Kidney epithelial cell (primary cell): ENCODE measurements around the gene NCR3LG1. TPM values are rescaled to one million over a fixed set of nuclear protein-coding genes. Genes with fewer than 3 reads are reported as not detected.

Source experiments
- DNase-seq: peaks from one replicate; pipeline ENCODE4 v3.0.0-alpha.2; 2010; ENCODE audit warnings: low read depth
- H3K27me3 ChIP-seq: 2 replicates; pipeline ENCODE4 v1.6.0; 2011; ENCODE audit warnings: low read length; ENCODE audit not compliant: control insufficient read depth, insufficient read depth
- H3K36me3 ChIP-seq: 2 replicates; pipeline ENCODE4 v1.5.1; 2011; ENCODE audit warnings: low read length; ENCODE audit not compliant: control insufficient read depth, insufficient read depth
- H3K4me3 ChIP-seq: 2 replicates; pipeline ENCODE4 v1.5.1; 2011; ENCODE audit warnings: low read depth, mild to moderate bottlenecking, control low read depth, low read length
- CTCF ChIP-seq: IDR thresholded peaks from 2 replicates; pipeline ENCODE4 v1.5.1; 2011; ENCODE audit warnings: mild to moderate bottlenecking, moderate library complexity, low read length, control low read depth, inconsistent platforms; ENCODE audit not compliant: insufficient read depth, poor library complexity, severe bottlenecking
- total RNA-seq: library from RNA; depleted of rRNA; stranded (reverse); fragments of >200 nt; gene quantifications from 2 replicates; pipeline ENCODE4 v1.2.3, GENCODE V29; 2015

The NCR3LG1 gene
- total RNA-seq, 1 donor from 2014 or later, result 10.1 TPM

DNA sequence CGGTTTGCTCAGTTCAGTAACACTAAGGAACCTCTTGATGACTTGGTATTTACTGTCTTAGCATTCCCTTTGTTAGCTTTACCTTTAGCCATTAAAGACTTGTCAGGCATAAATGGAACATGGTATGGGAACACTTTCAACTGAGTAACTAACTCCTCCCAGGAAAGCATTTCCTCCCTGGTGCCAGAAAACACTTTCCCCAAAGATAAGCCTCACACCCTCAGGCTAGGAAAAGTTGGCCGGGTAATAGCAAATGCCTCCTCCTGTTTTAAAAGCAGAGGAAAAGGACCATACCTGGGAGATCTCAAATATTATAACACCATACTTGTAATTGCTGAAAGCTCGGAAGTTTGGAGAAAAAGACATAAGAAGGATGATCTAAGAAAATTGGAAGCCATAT, 24.9 kb downstream of the NCR3LG1 start:
- H3K36me3 ChIP-seq, result no peaks in the 10 kb centered on the region
- no peak for DNase-seq
- H3K4me3 ChIP-seq, result no peak overlapping the region
- TF ChIP-seq CTCF, result no peak
- H3K27me3 ChIP-seq, result no peaks in the 10 kb centered on the region

- Histone ChIP-seq H3K27me3 (no peaks in the 10 kb centered on the region), H3K36me3 (no peaks in the 10 kb centered on the region), H3K4me3 (no peak overlapping the region)
- no peak for TF ChIP-seq CTCF
- no peak for DNase-seq
Measured at GRCh38 chr11:17378655-17379054, 27.1 kb downstream of the NCR3LG1 start.

DNA sequence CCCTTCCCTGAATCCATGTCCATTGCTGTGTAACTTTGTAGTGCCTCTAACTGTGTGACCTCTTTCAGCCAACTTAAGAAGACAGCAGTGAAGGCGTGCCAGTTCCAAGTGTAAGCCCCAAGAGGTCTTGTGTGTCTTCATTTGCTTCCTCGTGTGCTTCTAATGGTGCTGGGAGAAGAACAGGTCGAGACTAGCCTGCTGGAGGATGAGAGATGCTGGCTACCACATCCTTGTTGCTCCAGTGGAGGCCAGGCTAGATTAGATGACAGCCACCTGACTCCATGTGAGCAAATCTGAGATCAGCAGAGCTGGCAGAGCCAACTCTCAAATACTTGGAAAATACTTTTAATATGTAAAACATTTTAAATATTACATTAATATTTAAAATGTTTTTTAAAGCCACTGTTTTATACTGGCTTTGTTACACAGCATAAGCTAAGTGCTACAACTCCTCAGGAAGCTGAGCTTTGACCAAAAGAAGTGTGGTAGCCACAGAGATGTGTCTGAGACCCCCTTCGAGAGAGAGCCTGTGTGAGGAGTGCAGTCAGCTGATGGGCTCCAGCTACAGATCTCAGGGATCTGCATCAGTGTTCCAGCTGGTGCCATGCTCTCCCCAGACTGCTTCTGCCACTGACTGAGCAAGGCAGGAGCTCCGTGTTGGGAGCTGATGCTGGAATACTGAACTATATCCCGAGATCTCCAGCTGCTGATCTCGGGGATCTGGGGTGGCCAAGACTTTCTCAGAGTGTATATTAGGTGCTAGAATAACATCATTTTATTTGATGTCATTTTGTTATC, 28.0 kb downstream of the NCR3LG1 start:
- no peak for TF ChIP-seq CTCF
- H3K4me3 ChIP-seq, result no peak overlapping the region
- H3K36me3 ChIP-seq, result no peaks in the 10 kb centered on the region
- DNase-seq, result no peak
- H3K27me3 ChIP-seq, result no peaks in the 10 kb centered on the region

DNA sequence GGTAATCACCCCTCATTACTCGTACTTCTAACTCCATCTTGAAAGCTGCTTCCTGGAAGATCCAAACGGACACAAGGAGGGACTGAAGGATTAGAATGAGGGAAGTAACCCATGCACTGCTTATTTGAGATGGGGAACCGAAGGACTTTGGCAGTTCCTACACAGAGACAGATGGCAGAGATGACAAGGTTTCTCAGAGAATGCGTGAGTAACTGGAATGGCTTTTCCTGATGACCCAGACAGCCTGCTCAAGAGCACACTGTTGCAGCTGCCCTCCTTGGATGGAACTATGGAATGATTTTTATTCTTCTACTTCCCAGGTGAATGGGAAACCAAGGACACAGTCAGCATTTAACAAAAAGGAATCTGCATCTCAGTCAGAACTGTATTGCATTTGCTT, 29.6 kb downstream of the NCR3LG1 start:
- H3K4me3 ChIP-seq, result no peak overlapping the region
- no peak for TF ChIP-seq CTCF
- no peak for DNase-seq
- H3K27me3 ChIP-seq, result no peaks in the 10 kb centered on the region
- H3K36me3 ChIP-seq, result no peaks in the 10 kb centered on the region

DNA sequence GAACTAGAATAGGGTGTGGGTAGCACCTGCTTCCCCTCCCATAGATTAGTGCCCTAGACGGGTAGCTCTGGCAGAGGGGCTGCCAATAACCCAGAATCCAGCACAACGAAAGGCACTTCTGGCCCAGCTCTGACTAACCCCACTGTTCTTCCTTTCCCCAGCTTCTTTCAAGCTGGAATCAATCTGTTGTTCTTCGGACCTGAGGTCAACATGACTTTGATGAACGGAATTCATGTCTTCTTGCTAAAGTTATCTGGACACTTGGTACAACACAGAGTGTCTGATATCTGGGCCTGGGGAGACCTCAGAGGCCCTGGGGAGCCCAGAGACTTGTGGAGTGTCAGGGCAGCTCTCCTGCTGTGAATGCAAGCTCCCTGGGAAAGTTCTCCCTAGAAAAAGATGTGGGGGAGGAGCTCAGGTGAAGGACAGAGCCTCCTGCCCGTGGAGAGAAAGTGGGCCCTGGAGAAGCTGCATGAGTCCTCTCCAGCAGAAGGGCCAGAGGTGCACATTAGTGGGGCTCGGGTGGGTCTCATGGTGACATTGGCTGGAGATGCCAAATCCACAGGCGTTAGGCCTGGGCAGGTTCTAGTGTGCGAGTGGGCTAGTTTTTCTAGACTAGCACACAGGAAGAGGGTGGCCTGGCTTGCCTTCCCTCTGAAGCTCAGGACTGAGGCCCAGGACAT, 30.6 kb downstream of the NCR3LG1 start:
- DNase-seq, result no peak
- no peak for TF ChIP-seq CTCF
- Histone ChIP-seq H3K27me3 (no peaks in the 10 kb centered on the region), H3K4me3 (no peak overlapping the region), H3K36me3 (no peaks in the 10 kb centered on the region)
